Epithelial cell of umbilical artery (primary cell): ENCODE results near the gene EIF5AL1. TPM values are rescaled to one million over a fixed set of nuclear protein-coding genes. Genes with fewer than 3 reads are reported as not detected.

Source experiments
- total RNA-seq: library from RNA; depleted of rRNA; stranded (reverse); fragments of >200 nt; gene quantifications from 2 replicates; pipeline ENCODE4 v1.2.3, GENCODE V29; 2014

The EIF5AL1 gene
- 0.30 and 0.65 TPM in 2 replicates for total RNA-seq

GRCh38 chr10:79511891-79512583 lies at the start of gene EIF5AL1:
TSS of gene EIF5AL1 (plus strand) at chr10:79512533. CDS start at chr10:79512650, 117 bp downstream.

DNA sequence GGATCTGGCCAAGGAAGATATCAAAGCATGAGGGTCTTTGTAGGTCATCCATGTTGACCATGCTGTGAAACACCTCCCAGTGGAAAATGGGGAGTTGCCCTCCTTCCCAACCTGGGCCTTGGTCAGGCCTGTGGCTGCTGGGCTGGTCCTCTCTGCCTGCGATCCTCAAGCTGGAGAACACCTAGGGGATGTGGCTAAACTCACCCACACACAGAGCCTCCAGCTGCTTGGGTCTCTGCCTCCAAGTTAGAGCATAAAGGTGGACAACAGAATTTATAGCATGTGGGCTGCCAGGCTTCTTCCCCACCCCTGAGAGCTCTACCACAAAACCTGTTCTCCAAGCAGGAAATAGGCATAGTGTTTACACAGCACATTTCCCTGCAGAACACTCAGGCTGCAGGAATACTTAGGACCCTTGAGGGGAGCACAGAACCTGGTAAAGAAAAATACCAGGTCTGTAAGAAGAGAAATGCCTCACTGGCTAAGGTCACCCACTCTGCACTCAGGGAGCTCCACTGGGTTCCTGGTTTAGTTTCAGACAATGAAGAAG lies 47.9 kb downstream of the EIF5AL1 start, which contains the start of gene SFTPA2:
Gene SFTPA2, minus strand, starts transcription at position 248 of the 550 bp plus-strand sequence. CDS start 924 bp downstream, outside the sequence.

Other genes with a start within 250 kb of the EIF5AL1 start
- gene PPIF, start 165.1 kb upstream of the EIF5AL1 start, total RNA-seq: 16.1 and 17.2 TPM in 2 replicates
- 1.9 and 2.7 TPM in 2 replicates for gene ZCCHC24, start 66.9 kb upstream of the EIF5AL1 start, total RNA-seq
- gene SFTPA2, start 47.9 kb downstream of the EIF5AL1 start, total RNA-seq: not detected in 2 replicates
- gene SFTPA1, start 98.4 kb downstream of the EIF5AL1 start, total RNA-seq: not detected in 2 replicates
- gene NUTM2B, start 190.7 kb downstream of the EIF5AL1 start, total RNA-seq: under 0.01 and 0.15 TPM in 2 replicates